Stimulated activated CD4-positive, alpha-beta T cell treated with anti-CD3 and anti-CD28 coated beads, Interleukin-1b, Interleukin-23, amount 100 ng/mL, for 24 hours (primary cell): ENCODE results near the gene GRB2.
"Not testable (repeated sequence)": the region's sequence is repeated elsewhere in the genome, so short reads cannot be mapped to it uniquely, and the experiment has no call there.

Experiments
- DNase-seq, 4 experiments: peaks; one replicate each; pipeline ENCODE4 v3.0.0-alpha.2; 2020; ENCODE audit warnings: low read depth in 4 of 4, low spot score in 1 of 4

Gene GRB2

DNA sequence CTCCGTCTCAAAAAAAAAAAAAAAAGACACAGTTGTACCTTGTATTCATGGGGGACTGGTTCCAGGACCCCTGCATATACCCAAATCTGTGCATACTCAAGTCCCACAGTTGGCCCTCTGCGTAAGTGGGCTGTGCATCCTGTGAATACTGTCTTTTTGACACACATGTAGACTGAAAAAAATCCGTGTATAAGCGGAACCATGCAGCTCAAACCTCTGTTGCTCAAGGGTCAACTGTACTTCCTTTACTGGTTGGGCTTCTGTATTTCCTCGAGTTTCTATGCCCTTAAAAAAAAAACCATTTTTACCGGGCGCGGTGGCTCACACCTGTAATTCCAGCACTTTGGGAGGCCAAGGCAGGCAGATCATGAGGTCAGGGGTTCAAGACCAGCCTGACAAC, 52.3 kb downstream of the GRB2 start:
- DNase-seq = no peak

DNA sequence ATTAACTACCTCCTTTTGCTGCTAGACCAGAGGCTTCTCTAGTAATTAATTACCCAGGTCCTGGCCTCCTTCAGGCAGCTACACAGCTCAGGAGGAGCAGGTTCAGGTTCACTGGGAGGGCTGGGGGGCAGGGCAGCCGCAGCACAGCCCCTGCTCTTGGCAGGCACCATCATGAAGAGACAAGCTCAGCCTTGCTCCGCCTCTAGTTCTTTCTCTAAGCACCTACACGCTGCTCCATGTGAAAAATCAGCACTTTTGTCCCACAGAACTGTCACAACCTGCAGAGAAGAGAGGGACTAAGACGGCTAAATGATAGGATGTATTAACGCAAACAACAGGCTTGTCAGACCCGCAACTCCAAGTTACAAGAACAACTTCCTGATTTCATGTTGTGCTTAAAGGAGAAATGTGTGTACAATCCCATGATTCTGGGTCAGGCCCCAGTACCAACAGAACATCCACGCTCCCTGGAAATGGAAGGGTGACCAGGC, 53.4 kb downstream of the GRB2 start:
- no peak for DNase-seq

DNA sequence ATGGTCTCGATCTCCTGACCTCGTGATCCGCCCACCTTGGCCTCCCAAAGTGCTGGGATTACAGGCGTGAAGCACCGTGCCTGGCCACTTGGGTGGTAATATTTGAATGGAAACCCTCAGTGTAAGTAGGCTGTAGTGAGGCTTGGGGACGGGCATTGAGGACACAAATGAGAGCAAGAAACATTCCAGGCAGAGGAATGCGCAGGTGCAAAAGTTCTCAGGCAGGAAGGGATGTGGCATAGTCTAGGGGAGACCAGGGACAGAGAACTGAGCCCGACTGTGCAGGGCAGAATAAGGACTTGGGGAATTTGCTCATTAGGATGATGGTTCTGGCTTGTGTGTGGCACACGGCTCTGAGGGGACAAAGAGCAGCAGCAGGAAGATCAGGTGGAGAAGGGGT, 54.8 kb downstream of the GRB2 start:
- DNase-seq = no peak

DNA sequence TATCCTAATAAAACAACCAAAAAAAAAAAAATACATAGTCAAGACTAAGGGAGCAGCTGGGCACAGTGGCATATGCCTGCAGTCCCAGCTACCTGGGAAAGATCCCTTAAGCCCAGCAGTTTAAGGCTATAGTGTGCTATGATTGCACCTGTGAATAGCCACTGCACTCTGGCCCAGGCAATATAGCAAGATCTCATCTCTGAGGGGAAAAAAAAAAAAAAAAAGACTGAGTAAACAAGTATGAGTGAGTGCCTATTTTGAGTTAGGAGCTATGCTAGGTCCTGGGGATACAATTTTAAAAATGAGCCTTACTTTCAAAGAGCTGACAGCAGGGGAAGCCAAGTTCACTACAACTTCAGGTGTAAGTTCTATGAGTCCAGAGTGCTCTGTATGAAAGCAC, 55.4 kb downstream of the GRB2 start:
- no peak for DNase-seq

DNA sequence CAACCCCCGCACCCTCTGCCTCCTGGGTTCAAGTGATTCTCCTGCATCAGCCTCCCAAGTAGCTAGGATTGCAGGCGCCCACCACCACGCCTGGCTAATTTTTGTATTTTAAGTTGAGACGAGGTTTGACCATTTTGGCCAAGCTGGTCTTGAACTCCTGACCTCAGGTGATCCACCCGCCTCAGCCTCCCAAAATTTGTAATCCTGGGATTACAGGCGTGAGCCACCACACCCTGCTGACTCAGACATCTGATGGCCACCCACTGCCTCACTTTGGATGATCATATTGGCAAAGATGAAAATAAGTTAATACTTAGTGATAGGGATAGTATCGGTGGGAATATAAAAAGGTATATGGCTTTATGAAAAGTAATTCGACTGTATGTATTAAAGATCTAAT, 55.9 kb downstream of the GRB2 start:
- DNase-seq = no peak

DNA sequence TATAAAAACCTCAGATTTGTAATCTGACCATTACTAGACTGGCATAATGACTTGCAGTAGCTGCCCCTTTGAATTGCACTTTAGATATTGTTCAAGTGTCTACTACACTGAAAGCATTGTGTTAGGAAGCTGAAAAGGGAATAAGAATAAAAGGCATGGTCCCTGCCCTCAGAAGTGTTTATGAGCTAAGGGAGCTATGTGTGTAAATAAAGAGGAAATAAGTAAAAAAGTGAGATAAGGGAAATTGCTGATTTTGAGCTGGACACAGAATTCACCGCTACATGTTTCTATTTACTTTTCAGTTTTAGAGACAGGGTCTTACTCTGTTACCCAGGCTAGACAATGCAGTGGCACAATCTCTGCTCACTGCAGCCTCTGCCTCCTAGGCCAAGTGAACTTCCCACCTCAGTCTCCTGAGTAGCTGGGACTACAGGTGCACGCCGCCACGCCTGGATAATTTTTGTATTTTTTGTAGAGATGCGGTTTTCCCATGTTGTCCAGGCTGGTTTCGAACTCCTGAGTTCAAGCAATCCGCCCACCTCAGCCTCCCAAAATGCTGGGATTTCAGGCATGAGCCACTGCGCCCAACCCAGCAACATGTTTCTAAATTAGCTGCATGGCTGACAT, 57.0 kb downstream of the GRB2 start:
- DNase-seq = no peak

DNA sequence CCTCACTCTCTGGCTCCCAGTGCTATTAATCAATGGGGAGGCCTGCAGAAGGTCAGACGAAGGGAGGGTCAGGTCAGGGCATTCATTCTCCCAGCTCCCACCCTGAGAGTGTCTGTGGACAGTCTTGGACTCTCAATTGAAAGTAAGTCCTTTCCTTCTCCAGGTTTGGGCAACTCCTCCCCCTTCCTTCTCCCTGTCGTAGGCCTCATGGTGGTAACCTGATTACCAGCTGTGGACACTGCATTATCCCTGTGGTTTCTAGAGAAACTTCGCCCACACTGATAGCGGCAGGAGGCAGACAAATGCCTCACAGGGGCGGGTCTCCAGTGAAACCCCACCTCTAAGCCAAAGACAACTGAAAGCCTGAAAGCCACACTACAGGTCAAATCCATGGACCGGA, 58.6 kb downstream of the GRB2 start:
- DNase-seq = no peak

DNA sequence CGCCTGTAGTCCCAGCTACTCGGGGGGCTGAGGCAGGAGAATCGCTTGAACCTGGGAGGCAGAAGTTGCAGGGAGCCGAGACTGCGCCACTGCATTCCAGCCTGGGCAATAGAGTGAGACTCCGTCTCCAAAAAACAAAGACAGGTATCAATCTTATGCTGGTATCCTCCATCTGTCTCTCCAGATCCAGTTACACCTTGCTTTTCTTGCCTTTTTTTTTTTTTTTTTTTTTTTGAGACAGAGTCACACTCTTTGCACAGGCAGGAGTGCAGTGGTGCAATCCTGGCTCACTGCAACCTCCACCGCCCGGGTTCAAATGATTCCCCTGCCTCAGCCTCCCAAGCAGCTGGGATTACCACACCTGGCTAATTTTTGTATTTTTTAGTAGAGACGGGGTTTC, 59.1 kb downstream of the GRB2 start:
- DNase-seq = not testable (repeated sequence)

DNA sequence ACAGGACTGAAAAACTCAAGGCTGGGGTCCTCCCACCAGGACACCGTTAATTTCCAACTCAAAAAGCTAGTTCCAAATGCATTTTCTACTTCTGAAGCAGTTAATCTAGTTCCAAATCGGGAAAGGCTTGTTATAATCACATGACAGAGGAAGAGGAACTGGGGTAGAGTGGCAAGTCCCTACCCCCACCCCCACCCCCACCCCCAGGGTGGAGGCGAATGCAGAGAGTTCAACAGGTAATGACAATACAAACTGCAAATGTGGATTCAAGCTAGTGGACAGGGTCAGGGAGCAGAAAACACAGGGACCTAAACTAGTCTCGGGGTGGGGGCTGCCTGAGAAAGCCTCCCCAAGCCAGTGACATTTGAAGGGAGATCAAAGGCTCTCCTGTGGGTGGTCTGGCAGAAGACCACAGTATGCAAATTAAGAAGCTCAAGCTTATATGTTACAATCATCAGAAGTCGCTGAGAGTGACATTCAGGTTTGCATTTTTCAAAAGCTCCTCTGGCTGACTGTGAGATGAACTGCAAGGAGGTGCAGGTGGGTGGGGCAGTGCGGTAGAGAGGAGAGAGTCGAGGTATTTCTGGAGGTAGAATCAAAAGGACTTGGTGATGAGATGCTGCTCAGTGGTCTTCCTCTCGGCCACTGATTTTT, 59.8 kb downstream of the GRB2 start:
- DNase-seq = no peak

DNA sequence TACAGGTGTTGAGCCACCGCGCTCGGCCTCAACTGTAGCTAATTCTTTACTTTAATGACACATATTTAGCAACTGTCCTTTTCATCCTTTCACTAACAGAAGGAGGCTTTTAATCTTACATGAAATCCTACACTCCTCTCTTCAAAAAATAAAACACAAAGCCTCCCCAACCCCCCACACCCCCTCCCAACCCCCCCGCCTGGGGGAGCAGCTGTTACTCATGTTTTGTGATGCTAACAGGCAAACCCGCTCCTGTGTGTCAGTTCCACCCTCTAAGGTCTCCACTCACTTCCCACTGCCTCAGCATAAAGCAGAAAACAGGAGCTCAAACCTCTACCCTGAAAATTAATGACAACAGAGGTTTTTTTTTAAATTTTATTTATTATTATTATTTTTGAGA, 60.8 kb downstream of the GRB2 start:
- DNase-seq = peak in 1 of 4 experiments; percentile 20

DNA sequence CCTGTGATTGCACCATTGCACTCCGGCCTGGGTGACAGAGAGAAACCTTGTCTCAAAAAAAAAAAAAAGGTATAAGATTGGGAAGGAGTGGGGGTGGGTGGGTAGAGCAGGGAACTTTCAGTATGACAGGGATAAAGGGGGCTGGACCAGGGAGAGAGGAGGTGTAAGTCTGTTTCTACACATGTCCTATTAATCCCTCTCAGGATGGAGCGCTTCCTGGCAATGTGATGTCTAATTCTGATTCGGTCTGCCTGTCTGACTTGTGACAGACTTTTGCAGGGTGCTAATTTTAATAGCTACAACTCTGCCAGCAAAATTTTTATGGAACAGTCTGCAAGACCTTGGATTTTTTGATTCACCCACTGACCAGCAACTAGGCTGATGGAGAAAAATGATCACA, 62.5 kb downstream of the GRB2 start:
- no peak for DNase-seq

DNA sequence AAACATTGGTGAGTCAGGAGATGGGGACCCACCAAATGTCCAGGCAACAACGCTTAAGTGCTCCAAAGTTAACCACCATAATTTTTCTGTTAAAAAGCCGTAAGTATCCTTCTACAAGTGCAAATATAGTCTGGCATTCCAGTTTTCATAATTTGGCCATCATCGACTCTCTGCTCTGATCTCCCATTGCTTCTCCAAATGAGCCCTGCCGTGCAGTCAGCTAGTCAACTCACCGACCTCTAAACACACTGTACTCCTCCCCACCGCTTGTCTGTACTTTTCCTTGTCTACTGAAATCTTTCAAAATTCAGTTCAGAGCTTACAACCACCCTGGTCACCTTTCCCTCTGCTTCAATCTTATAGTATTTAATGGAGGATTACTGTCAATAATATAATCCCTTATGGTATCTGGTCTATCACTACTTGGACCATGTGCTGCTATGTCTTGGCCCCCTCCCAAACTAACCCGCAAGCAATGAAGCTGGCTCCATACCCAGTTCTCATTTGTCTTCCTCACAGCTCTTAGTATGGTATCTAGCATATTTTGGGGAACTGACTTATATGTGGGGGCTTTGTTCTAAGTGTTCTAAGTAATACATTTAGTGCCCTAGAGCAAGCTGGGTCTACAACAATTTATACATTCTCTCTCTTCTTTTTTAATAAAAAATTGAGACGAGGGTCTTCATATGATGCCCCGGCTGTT, 63.5 kb downstream of the GRB2 start:
- no peak for DNase-seq

DNA sequence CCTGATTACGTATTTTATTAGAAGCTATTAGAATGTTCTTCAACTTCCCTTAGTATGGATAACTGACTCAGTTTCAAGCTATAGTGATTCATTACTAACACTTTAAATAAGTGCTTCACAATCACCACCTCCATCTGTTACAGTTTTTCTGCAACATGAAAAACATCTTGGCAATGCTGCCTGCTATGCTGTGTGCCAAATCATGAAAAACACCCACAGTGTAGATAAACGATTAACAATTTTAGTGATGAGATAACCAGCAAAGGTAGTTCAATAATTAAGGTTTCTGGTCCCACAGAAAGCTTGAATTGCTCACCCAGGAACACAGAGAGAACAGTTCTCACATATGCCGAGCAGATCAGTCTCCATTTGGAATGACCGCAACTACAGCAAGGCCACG, 64.8 kb downstream of the GRB2 start:
- no peak for DNase-seq

DNA sequence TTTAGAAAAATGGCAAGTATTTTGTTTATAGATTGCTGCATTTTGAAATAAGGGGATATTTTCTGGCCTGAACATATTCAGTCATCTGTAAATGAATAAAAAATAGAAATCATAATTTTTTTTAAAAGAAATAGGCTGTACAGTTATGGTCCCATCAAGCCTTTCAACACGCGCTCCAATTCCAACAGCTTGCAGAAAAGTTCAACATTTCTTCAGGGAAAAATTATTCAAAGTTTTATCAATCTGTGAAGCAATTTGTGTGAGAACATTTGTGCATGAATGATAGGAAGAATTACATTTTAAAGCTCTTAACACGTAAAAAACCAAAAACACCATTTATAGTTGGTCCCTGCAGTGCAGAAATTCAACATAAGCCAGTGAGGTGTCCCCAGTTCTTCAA, 65.5 kb downstream of the GRB2 start:
- DNase-seq = no peak

DNA sequence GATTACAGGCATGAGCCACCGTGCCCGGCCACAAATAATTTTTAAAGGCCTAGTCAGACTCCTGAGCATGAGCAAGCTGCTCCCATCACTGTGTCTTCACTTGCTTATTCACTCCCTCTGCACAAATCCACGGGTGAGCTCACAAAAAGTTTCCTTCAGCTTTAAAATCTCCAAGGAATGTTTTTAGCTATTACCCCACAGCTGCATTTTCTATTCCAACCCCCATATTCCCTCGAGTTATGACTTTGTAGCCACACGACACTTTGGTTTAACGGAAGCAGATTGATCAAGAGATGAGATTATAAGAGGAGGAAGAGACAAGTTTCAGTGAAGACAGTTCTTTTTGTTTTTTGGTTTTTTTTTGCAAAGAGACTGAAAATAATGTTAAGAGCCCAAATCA, 67.1 kb downstream of the GRB2 start:
- no peak for DNase-seq

DNA sequence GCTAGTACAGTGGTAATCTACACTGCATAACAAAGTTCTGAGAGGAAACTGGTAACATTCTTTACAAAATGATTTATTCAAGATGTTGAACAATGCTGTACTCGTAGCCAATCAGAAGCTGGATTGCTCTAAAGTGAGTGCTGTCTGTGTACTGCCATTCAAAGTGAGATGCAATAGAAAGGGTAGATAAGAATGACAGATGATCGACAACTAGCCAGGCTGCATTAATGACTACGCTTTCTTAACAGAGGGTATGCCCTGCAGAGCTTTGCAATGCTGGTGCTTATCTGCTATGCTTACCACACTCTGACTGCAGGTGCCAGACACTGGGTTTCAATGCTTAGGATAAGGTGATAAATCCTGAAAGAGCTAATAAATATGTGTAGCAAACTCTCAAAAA, 70.2 kb downstream of the GRB2 start:
- no peak for DNase-seq

DNA sequence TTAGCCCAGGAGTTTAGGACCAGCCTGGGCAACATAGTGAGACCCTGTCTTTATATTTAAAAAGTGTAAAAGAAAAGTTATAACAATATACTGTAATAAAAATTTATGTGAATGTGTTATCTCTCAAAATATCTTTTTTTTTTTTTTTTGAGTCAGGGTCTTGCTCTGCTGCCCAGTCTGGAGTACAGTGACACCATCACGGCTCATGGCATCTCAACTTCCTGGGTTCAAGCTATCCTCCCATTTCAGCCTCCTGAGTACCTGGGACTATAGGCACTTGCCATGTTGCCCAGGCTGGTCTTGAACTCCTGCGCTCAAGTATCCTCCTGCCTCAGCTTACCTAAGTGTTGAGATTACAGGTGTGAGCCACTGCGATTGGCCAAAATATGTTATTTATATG, 70.8 kb downstream of the GRB2 start:
- DNase-seq = no peak

DNA sequence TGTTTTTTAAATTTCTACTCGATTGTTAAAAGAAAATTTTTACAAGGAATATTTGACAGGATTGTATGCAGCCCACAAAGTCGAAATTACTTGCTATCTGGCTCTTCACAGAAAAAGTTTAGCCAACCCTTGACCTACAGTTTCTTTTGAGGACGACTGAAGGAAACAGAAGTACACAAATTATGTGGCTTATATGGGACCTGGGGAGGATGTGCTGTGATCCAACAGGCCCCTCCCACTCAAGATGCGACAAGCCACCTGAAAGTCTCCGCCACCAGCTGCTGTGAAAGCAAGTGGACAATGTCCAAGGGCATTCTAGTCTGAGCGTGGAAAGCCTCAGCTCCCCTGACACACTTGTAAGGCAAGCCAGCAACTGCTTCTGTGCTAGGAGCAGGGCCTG, 73.8 kb downstream of the GRB2 start:
- no peak for DNase-seq

DNA sequence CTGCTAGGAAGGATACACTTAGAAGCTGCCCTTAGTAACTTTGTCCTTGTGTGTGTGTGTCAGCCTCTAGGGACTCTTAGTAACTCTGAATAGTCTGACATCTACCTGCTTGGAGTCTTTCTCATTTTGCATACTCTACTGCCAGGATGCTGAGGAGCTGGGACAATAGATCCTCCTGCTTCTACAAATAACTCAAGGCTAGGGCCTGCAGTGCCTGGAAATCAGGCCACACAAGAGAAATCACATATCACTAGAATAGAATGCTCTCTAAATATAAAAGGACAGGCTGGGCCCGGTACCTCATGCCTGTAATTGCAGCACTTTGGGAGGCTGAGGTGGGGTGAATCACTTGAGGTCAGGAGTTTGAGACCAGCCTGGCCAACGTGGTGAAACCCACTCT, 77.7 kb downstream of the GRB2 start:
- DNase-seq = no peak

DNA sequence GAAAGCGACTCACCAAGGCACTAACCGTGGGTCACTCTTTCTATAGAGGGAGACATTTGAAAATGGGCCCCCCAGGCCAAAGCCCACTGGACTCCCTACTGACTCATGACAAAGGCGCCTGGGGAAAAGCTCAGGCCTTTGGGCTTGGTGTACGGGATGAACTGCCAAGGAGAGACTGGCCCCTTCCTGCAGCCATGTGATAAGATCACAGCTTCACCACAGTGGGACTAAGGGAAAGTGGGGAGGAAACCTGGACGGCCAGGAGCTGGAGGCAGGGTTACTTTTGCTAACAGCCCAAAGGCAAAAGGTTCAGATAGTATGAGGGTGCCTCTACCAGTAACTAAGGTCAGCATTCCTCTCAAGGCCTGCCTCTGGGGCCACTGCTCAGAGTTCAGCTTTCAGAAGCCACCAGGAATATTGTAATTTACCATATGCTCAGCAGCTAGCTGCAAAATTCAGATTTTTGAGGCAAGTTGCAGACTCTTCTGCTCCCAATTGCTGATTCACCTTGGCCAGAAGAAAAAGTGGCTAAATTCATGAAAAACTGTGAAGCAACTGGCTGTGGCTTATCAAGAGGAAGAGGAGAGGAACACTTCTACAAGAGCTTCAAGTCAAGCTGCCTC, 79.1 kb downstream of the GRB2 start:
- DNase-seq = no peak

DNA sequence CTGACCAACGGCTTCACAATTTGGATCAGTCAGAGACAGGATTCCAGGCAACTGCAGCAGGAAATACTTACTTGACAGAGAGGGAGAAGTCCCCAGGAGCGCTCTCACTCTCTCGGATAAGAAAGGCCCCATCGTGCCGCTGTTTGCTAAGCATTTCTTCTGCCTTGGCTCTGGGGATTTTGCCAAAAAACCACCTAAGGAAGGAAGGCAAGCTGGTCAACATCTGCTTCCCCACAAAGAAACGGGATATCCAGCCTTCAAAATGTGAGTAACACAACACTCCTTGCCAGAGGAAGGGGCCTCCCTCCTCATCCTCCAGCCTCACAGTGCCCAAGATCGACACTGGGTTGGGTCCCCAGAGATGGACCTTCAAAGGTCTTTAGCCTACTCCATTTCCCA, 79.7 kb downstream of the GRB2 start:
- DNase-seq = no peak

DNA sequence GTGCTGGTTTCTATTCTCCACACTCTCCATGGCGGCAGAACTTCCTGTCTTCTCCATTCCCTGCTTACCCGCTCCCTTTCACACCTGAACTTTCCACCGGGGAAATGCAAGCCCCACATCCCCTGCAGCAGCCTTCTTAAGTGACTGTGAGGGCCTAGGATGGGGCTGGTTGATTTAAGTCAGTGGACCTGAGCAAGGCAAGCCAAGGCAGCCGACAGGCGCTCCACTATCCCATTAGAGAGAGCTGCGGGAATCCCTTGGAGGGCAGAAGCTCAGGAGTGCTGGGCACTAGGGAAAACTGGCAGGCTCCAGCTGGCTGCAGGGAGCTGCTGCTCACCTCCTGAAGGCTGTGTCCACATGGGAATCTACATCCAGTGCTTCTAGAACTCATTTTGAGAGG, 80.1 kb downstream of the GRB2 start:
- no peak for DNase-seq
